ENCODE data around the gene KRTAP10-7. TPM values are rescaled to one million over a fixed set of nuclear protein-coding genes. Genes with fewer than 3 reads are reported as not detected.

KRTAP10-7 gene
- total RNA-seq, 3 donors from 2014 or later = not detected

DNA sequence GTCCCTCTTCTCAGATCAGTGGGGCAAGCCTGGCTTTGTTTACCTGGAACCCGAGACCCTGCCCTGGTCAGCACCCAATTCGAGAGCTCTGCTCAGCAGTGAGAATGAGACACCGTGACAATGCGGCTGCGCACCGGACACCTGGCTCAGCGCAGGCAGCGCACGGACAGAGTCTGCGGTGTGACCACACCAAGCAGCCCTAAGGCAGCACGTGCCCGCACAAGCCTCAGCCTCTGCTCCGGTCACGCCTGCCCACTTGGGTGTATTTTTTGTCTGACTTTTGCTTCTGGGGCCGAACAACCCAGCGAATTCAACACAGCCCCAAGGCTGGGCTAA, 16.2 kb downstream of the KRTAP10-7 start:
- Histone ChIP-seq H3K27me3 (peaks cover 0 to 36% of the 10 kb centered on the region in 2 donors), H3K36me3 (no peaks in the 10 kb centered on the region), H3K4me3 (no peak overlapping the region), H3K9me3 (peaks cover 9 to 18% of the 10 kb centered on the region in 2 donors), H3K27ac (no peak overlapping the region), H3K4me1 (no peaks in the 10 kb centered on the region)
- TF ChIP-seq POLR2A (IDR thresholded peaks at IDR 0.05) (no peak), POLR2AphosphoS5 (IDR thresholded peaks at IDR 0.05) (no peak)
- TF ChIP-seq, protein P1, sequence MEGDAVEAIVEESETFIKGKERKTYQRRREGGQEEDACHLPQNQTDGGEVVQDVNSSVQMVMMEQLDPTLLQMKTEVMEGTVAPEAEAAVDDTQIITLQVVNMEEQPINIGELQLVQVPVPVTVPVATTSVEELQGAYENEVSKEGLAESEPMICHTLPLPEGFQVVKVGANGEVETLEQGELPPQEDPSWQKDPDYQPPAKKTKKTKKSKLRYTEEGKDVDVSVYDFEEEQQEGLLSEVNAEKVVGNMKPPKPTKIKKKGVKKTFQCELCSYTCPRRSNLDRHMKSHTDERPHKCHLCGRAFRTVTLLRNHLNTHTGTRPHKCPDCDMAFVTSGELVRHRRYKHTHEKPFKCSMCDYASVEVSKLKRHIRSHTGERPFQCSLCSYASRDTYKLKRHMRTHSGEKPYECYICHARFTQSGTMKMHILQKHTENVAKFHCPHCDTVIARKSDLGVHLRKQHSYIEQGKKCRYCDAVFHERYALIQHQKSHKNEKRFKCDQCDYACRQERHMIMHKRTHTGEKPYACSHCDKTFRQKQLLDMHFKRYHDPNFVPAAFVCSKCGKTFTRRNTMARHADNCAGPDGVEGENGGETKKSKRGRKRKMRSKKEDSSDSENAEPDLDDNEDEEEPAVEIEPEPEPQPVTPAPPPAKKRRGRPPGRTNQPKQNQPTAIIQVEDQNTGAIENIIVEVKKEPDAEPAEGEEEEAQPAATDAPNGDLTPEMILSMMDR (IDR thresholded peaks at IDR 0.05) = no peak
- no peak for DNase-seq (ENCODE audit: low spot score in 2 of 2)
- intact Hi-C loops (cut with DNase I; ENCODE audit: low total_unique reads) = no loop called here

DNA sequence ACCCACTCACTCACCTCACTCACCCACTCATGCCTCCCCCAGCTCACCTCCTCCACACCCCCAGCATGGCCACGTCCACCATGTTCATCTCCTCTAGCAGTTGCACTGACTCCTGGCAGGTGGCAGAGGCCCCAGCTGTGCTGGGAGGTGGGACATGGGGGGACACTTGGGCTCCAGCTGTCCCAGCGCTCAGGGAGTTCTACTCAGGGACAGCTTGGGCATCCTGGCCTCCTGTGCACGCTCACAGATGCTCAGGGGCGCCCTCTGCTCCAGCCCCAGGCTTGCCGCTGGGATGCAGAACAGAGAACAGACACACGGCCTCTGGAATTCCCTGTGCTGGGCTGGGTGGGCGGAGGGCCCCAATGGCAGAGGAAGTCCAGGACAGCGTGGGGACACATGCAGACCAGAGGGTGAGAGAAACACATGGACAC, 16.7 kb downstream of the KRTAP10-7 start:
- Histone ChIP-seq H3K4me3 (no peak overlapping the region), H3K4me1 (no peaks in the 10 kb centered on the region), H3K9me3 (peaks cover 3 to 12% of the 10 kb centered on the region in 2 donors), H3K27ac (no peak overlapping the region), H3K27me3 (peaks cover 0 to 36% of the 10 kb centered on the region in 2 donors), H3K36me3 (no peaks in the 10 kb centered on the region)
- no peak for DNase-seq (ENCODE audit: low spot score in 2 of 2)
- intact Hi-C loops (cut with DNase I; ENCODE audit: low total_unique reads) = no loop called here
- no peak for TF ChIP-seq POLR2A (IDR thresholded peaks at IDR 0.05)
- TF ChIP-seq, protein P1 (IDR thresholded peaks at IDR 0.05) = no peak
- no peak for TF ChIP-seq POLR2AphosphoS5 (IDR thresholded peaks at IDR 0.05)

DNA sequence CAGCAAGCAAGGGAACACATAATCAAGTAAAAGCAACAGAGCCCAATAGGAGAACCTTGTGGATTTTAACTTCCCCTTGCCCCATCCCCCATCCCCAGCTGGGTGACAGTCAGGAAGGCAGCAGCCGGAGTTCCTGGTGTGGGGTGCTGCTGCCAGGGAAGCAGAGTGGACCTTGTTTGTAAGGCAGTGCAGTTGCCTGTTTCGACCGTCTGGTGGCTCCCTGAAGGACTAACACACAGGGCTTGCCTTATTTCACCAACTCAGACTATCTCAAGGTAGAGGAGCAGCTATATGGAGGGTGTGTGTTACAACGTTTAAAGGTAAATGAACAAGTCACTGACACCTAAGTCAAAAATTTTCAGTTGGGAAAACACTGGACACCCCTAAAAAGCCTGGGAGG, 18.1 kb downstream of the KRTAP10-7 start:
- no peak overlapping the region for H3K27ac ChIP-seq
- peaks cover 0 to 36% of the 10 kb centered on the region in 2 donors for H3K27me3 ChIP-seq
- no peak for DNase-seq (ENCODE audit: low spot score in 2 of 2)
- H3K9me3 ChIP-seq = peaks cover 2 to 21% of the 10 kb centered on the region in 2 donors
- TF ChIP-seq POLR2A (IDR thresholded peaks at IDR 0.05) (no peak), POLR2AphosphoS5 (IDR thresholded peaks at IDR 0.05) (no peak)
- TF ChIP-seq, protein P1 (IDR thresholded peaks at IDR 0.05) = no peak
- intact Hi-C loops (cut with DNase I; ENCODE audit: low total_unique reads) = no loop called here
- H3K4me1 ChIP-seq = no peaks in the 10 kb centered on the region
- H3K36me3 ChIP-seq = no peaks in the 10 kb centered on the region
- H3K4me3 ChIP-seq = no peak overlapping the region

DNA sequence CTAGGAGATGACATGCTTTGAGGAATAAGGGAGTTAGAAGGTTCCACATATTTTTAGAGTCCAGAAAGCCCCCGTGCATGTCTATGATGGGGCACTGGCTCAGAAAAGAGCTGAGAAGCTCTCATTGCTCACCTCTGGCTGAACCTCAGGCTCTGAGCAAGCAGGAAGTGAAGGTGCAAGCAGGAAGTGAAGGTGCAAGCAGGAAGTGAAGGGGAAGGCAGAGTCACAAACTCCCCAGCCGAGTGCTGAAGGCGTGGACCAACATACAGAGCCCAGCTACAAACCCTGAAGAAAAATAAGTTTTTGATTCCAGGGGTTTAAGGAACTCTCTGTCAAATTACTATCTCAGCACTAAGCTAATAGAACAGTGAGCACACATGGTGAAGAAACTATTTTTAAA, 18.5 kb downstream of the KRTAP10-7 start:
- intact Hi-C loops (cut with DNase I; ENCODE audit: low total_unique reads) = no loop called here

DNA sequence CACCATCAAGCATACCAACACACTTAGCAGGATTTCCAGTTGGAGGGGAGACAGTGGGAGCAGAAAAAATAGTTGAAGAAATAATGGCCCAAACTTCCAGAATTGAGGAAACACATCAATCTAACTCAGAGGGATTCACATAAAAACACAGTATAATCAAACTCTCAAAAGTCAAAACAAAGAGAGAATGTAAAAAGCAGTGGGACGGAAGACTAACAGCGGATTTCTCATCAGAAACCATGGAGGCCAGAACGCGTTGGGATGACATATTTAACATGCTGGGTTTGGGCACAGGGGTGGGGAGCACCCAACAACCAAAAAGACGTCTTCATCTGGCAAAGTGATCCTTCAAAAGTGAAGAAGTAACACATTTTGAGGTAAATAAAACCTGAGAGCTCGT, 19.5 kb downstream of the KRTAP10-7 start:
- Histone ChIP-seq H3K4me1 (no peaks in the 10 kb centered on the region), H3K9me3 (peaks cover 11 to 35% of the 10 kb centered on the region in 2 donors), H3K27ac (no peak overlapping the region), H3K4me3 (no peak overlapping the region), H3K27me3 (peaks cover 0 to 23% of the 10 kb centered on the region in 2 donors), H3K36me3 (no peaks in the 10 kb centered on the region)
- no peak for DNase-seq (ENCODE audit: low spot score in 2 of 2)
- no peak for TF ChIP-seq POLR2AphosphoS5 (IDR thresholded peaks at IDR 0.05)
- no peak for TF ChIP-seq POLR2A (IDR thresholded peaks at IDR 0.05)
- TF ChIP-seq, protein P1 (IDR thresholded peaks at IDR 0.05) = no peak
- intact Hi-C loops (cut with DNase I; ENCODE audit: low total_unique reads) = no loop called here

More for the DNA sequence above, 18.5 kb downstream of the KRTAP10-7 start:
- no peak for DNase-seq (ENCODE audit: low spot score in 2 of 2)
- Histone ChIP-seq H3K27me3 (peaks cover 0 to 33% of the 10 kb centered on the region in 2 donors), H3K4me3 (no peak overlapping the region), H3K27ac (no peak overlapping the region), H3K9me3 (peaks cover 3 to 25% of the 10 kb centered on the region in 2 donors), H3K4me1 (no peaks in the 10 kb centered on the region), H3K36me3 (no peaks in the 10 kb centered on the region)
- TF ChIP-seq POLR2A (IDR thresholded peaks at IDR 0.05) (no peak), POLR2AphosphoS5 (IDR thresholded peaks at IDR 0.05) (no peak)
- TF ChIP-seq, protein P1 (IDR thresholded peaks at IDR 0.05) = no peak

All from breast epithelium (tissue), 4 donors.